ENCODE data around the gene RPS23. TPM values are rescaled to one million over a fixed set of nuclear protein-coding genes. Genes with fewer than 3 reads are reported as not detected.

Gene RPS23
- total RNA-seq, 2 experiments from 2014 or later, result 2,622 to 2,635 TPM

- no peak for DNase-seq
- Mint-ChIP-seq H3K36me3 (no peaks in the 10 kb centered on the region), H3K27ac (no peak overlapping the region), H3K27me3 (no peaks in the 10 kb centered on the region), H3K4me3 (no peak overlapping the region), H3K4me1 (no peaks in the 10 kb centered on the region), H3K9me3 (no peaks in the 10 kb centered on the region)
Observed at GRCh38 chr5:82234885-82235284, 43.3 kb downstream of the RPS23 start.

- no peaks in the 10 kb centered on the region for H3K9me3 Mint-ChIP-seq
- no peak overlapping the region for H3K4me3 Mint-ChIP-seq
- no peak overlapping the region for H3K27ac Mint-ChIP-seq
- no peaks in the 10 kb centered on the region for H3K36me3 Mint-ChIP-seq
- no peaks in the 10 kb centered on the region for H3K27me3 Mint-ChIP-seq
- H3K4me1 Mint-ChIP-seq, result peaks cover 3% of the 10 kb centered on the region
- peak; percentile 50 for DNase-seq
Observed at GRCh38 chr5:82225525-82226172, 52.5 kb downstream of the RPS23 start.
